NK-92 (cell line): Measurements from ENCODE around the gene GNAT3.

ENCODE experiments used
- DNase-seq: peaks from one replicate; lab custom pipeline; 2025; ENCODE audit not compliant: unreplicated experiment; lab: John Stamatoyannopoulos, UW

Gene GNAT3

GRCh38 chr7:80428161-80429054 is 83.5 kb downstream of the GNAT3 start:
- no peak for DNase-seq

- DNase-seq, result no peak
Observed at GRCh38 chr7:80427218-80427617, 84.6 kb downstream of the GNAT3 start.

DNA sequence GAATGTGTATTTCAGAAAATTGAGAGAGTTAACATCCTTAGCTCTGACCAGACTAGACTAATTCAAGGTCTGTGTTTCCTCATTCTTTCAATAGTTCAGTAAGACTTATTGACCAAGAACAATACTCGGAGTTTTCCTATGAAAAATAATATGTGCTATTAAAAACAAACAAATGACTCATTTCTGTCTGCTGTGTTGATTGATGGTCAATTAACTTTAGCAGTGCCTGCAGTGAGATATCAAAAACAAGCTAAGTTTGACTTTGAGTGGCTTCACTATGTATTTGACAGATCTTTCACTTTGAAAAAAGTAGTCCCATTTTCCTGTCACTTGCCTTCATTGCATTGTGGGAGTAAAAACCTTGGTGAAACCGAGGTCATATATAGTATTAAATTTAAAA is 91.0 kb downstream of the GNAT3 start:
- no peak for DNase-seq

DNA sequence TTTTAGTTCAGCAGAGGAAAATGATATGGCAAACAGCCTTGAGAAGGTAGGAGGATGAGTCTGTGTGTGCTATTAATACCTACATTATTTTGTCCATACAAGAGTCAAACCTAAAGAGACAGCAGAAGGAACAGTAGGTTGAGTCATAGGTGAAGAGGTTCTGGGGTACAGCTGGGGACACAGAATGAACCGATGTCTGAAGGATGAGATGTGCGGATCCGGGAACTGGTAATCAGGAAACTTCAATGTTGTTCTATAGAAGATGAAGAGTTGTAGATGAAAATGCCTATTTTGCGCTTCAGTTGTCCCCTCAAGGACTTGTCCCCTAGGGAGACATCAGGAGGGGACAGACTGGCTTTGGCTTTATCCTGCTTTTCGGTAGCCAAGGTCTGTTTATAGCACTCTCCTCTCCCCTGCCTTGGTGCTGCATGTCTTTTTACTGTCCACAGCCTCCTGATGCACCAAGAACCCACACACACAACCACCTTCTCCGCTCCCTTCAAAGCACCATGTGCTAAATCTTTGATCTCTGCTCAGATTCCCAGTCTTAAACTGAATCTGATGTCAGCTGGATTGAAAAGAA is 94.6 kb downstream of the GNAT3 start:
- no peak for DNase-seq

DNA sequence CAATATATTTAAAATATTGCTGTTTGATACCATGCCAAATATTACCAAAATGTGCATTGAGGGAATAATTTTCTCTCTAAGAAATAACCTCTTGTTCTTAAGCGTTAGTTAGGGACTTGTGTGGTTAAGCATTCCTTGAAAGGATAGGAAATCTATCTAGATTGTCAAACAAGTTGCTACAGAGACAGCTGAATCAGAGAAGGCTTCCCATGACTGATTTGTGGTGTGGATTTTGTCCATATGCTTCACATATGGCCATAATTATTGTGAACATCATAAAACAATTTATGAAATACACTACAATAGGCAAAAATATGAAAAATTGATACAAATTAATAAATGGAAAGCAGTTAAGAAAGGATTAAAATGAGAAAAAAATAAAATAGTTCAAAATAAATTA is 96.3 kb downstream of the GNAT3 start:
- DNase-seq, result no peak

- no peak for DNase-seq
Observed at GRCh38 chr7:80415114-80415513, 96.8 kb downstream of the GNAT3 start.

GRCh38 chr7:80414331-80414730 is 97.5 kb downstream of the GNAT3 start:
- no peak for DNase-seq

DNA sequence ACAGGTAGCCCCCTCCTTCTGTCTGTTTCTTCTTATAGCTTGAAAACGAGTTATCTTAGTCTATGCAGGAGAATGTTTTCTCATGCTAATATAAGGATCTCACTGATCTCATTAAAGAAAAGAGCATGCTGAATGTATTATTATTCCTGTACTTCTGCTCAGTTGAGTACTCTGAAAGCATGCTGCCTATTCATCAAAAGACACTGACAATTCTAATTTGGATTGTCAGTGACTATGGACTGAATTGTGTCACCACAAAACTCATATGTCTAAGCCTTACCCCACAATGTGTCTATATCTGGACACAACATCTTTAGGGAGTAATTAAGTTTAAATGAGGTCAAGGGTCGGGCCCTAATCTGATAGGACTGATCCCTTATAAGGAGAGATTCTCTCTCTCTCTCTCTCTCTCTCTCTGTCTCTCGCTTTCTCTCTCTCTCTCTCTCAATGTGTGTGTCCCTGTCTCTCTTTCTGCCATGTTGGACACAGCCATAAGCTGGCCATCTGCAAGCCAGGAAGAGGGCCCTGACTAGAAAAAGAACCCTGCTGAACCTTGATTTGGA is 98.4 kb downstream of the GNAT3 start:
- no peak for DNase-seq

DNA sequence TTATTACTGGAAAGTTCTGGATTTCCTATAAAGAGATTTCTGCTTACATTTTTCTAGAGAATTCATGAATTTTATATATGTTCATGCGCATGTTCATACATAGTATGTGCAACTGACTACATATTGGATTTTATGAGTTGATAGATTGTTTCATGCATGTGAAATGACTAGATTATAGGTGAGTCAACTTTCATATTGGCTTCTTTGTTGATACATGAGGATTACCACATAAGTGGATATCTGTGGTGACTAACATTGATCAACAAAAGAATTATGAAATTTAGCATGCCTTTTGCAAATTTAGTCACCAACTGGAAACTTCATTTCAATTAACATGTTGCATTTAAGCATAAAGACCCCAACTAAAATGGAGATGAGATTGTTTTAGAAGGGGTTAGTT is 99.0 kb downstream of the GNAT3 start:
- no peak for DNase-seq

GRCh38 chr7:80411621-80412020 is 100.2 kb downstream of the GNAT3 start:
- no peak for DNase-seq

DNA sequence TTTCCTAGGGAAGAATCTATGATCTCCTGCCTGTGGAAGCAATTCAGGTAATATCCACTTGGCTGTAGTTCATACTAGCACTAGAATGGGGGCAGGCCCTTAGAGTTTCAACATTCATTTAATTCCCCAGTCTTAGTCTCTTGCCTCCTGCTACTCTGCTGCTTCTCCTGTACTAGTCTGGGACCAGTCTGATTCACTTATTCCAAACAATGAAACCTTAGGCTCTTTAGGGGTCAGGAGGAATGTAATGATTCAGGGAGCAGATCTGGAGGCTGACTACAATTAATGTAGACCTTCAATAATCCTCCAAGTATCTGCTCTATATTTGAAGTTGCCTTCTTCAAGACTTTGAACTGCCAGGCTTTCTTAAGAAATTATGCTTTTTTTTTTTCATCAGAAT is 101.8 kb downstream of the GNAT3 start:
- DNase-seq, result no peak
